T-helper 2 cell treated with Interferon-gamma antibody and Interleukin-4, amounts not matched to agents 5 μg/mL and 100 μg/mL, for 36 hours (primary cell): ENCODE results near the gene ANKRD22.

ENCODE experiments used
- DNase-seq: peaks from one replicate; pipeline ENCODE4 v3.0.0; 2021; ENCODE audit warnings: low spot score
- H3K27ac Mint-ChIP-seq: one replicate; pipeline ENCODE4 v1.8.0; 2021; ENCODE audit warnings: mild to moderate bottlenecking, mixed read lengths
- H3K27me3 Mint-ChIP-seq: one replicate; pipeline ENCODE4 v1.8.0; 2021; ENCODE audit warnings: low read depth, mixed read lengths
- H3K36me3 Mint-ChIP-seq: one replicate; pipeline ENCODE4 v1.8.0; 2021; ENCODE audit warnings: low read depth, mixed read lengths
- H3K4me1 Mint-ChIP-seq: one replicate; pipeline ENCODE4 v1.8.0; 2021; ENCODE audit warnings: low read depth, mixed read lengths
- H3K4me3 Mint-ChIP-seq: one replicate; pipeline ENCODE4 v1.8.0; 2022; ENCODE audit warnings: mild to moderate bottlenecking, moderate library complexity, mixed read lengths
- H3K9me3 Mint-ChIP-seq: one replicate; pipeline ENCODE4 v1.8.0; 2021; ENCODE audit warnings: mixed read lengths

ANKRD22 gene

DNA sequence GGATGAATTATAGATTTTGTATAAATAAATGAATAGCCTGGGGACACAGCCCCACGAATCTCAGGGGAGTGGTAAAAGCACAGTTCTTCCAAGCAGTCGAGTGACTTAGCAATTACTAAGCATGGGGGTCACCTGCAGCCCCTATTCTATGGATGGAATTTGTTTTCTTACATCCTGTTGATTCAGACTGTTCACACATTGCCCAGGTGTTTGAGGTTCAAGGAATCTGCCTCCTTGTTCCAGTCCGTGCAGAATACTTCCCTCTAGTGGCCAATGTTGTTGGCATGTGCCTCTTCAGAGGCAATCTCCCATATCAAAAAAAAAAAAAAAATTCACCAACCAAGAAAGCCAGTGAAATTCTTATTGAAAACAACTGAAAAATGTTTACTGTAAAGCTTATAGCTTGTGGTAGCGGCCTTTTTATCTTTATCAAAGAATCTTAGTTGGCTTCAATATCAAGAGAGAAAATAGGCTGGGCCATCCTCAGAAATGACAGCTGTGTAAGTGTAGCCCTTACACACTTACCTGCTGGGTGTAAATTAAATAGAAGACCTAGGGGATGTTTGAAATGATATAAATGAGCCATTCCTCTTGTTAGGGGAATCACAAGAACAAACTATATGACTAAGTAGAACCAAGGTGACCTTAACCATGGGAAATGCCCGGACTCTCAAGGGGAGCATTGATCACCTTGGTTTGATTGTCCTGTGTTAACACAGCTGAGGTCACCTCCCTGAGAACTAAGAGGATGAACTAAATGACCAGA is 41.3 kb downstream of the ANKRD22 start:
- H3K36me3 Mint-ChIP-seq: no peaks in the 10 kb centered on the region
- peaks cover 25% of the 10 kb centered on the region for H3K4me1 Mint-ChIP-seq
- DNase-seq: no peak
- peaks cover 22% of the 10 kb centered on the region for H3K27me3 Mint-ChIP-seq
- no peak overlapping the region for H3K4me3 Mint-ChIP-seq
- H3K27ac Mint-ChIP-seq: no peak overlapping the region
- no peaks in the 10 kb centered on the region for H3K9me3 Mint-ChIP-seq

GRCh38 chr10:88809621-88810020 is 42.0 kb downstream of the ANKRD22 start:
- Mint-ChIP-seq H3K27me3 (peaks cover 21% of the 10 kb centered on the region), H3K9me3 (no peaks in the 10 kb centered on the region), H3K36me3 (no peaks in the 10 kb centered on the region), H3K4me3 (no peak overlapping the region), H3K4me1 (peaks cover 20% of the 10 kb centered on the region), H3K27ac (no peak overlapping the region)
- DNase-seq: no peak

- Mint-ChIP-seq H3K4me3 (no peak overlapping the region), H3K9me3 (no peaks in the 10 kb centered on the region), H3K27me3 (peaks cover 33% of the 10 kb centered on the region), H3K4me1 (peaks cover 21% of the 10 kb centered on the region), H3K36me3 (no peaks in the 10 kb centered on the region), H3K27ac (no peak overlapping the region)
- DNase-seq: no peak
Measured at GRCh38 chr10:88805924-88806323, 45.7 kb downstream of the ANKRD22 start.

GRCh38 chr10:88805361-88805760 is 46.3 kb downstream of the ANKRD22 start:
- no peaks in the 10 kb centered on the region for H3K36me3 Mint-ChIP-seq
- DNase-seq: no peak

GRCh38 chr10:88804083-88804812 is 47.4 kb downstream of the ANKRD22 start:
- DNase-seq: no peak

More at GRCh38 chr10:88805361-88805760, 46.3 kb downstream of the ANKRD22 start:
- H3K27me3 Mint-ChIP-seq: peaks cover 35% of the 10 kb centered on the region
- H3K27ac Mint-ChIP-seq: no peak overlapping the region
- no peaks in the 10 kb centered on the region for H3K9me3 Mint-ChIP-seq
- H3K4me3 Mint-ChIP-seq: no peak overlapping the region
- peaks cover 21% of the 10 kb centered on the region for H3K4me1 Mint-ChIP-seq

DNA sequence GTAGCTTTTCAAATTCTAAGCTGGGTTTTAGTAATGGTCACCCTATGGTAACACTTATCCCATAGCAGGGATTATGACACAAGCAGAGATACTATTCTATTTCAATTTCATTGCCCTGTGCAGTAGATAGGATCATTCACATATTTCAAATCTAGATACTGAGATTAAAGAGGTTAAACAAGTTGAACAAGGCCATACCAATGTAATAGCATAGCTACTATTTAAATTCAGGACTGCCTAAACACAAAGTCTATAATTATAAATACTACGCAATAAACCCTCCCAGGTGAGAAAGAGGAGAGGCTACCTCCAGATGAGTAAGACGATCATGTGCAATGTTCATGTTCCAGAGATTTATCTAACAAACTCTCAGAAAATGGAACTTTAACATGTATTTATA is 48.0 kb downstream of the ANKRD22 start:
- Mint-ChIP-seq H3K27me3 (peaks cover 44% of the 10 kb centered on the region), H3K4me3 (no peak overlapping the region)

More at GRCh38 chr10:88804083-88804812, 47.4 kb downstream of the ANKRD22 start:
- H3K27me3 Mint-ChIP-seq: peaks cover 42% of the 10 kb centered on the region
- no peaks in the 10 kb centered on the region for H3K9me3 Mint-ChIP-seq
- peaks cover 18% of the 10 kb centered on the region for H3K4me1 Mint-ChIP-seq
- H3K4me3 Mint-ChIP-seq: no peak overlapping the region
- no peak overlapping the region for H3K27ac Mint-ChIP-seq
- H3K36me3 Mint-ChIP-seq: no peaks in the 10 kb centered on the region

GRCh38 chr10:88802523-88803285 is 48.9 kb downstream of the ANKRD22 start, which contains the start of gene LIPM:
Gene LIPM, plus strand, starts transcription at chr10:88802730. Its CDS starts 167 bp downstream, at chr10:88802897.
- Mint-ChIP-seq H3K36me3 (no peaks in the 10 kb centered on the region), H3K4me1 (peaks cover 18% of the 10 kb centered on the region), H3K27ac (no peak within 1 kb of the TSS), H3K27me3 (peaks cover 50% of the 10 kb centered on the region), H3K4me3 (no peak within 1 kb of the TSS), H3K9me3 (no peaks in the 10 kb centered on the region)
- no peak for DNase-seq

More for the DNA sequence above, 48.0 kb downstream of the ANKRD22 start:
- H3K9me3 Mint-ChIP-seq: no peaks in the 10 kb centered on the region
- H3K36me3 Mint-ChIP-seq: no peaks in the 10 kb centered on the region
- no peak overlapping the region for H3K27ac Mint-ChIP-seq
- DNase-seq: no peak
- H3K4me1 Mint-ChIP-seq: peaks cover 18% of the 10 kb centered on the region

DNA sequence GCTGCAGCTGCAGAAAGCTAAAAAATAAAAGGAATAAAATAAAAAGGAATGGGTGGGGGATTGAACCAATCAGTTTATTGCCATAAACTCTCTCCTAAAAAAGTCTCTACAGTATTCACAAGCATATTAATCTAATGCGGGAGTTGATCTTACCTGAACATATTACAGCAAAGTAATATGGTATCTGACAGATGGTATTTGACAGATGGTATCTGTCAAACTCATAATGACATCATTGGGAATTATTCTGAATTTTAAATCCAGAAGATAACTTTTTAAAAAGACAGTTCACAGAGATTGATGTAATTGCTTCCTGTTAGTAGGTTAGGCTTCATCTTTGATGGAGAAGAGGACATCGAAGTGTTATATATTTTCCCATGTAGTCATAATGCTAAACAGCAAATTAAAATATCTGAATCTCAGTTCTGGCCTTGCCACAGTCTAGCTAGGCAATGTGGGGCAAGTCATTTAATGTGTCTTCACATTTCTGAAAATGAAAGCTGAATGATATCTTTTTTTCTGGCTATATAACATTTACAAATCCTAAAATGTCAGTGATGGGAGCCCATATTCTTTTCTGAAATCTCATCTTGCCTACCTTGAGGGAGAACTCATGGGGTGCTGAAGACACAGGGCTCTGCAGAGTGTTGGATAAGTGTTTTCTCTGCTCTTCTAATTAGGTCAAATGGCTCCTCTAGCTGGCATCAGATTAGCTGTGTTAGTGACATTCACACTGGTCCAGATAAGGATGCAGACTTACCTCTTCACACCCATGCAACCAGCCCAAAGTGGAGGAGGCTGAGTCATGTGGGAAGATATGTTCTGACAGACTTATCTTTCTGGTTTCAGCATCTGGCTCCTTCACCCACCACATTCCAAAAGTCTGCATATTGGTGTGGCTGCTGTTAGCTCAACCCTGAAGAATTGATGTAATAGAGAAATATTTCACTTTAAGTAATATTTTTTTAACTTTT is 51.2 kb downstream of the ANKRD22 start:
- Mint-ChIP-seq H3K9me3 (no peaks in the 10 kb centered on the region), H3K36me3 (no peaks in the 10 kb centered on the region), H3K27ac (no peak overlapping the region), H3K4me1 (peaks cover 12% of the 10 kb centered on the region), H3K27me3 (peaks cover 61% of the 10 kb centered on the region), H3K4me3 (no peak overlapping the region)
- DNase-seq: peak; percentile 77

GRCh38 chr10:88794731-88795130 is 56.9 kb downstream of the ANKRD22 start:
- H3K4me1 Mint-ChIP-seq: peaks cover 17% of the 10 kb centered on the region
- H3K4me3 Mint-ChIP-seq: no peak overlapping the region
- DNase-seq: no peak
- no peaks in the 10 kb centered on the region for H3K9me3 Mint-ChIP-seq
- H3K27me3 Mint-ChIP-seq: peaks cover 35% of the 10 kb centered on the region
- no peaks in the 10 kb centered on the region for H3K36me3 Mint-ChIP-seq
- H3K27ac Mint-ChIP-seq: no peak overlapping the region

GRCh38 chr10:88793712-88794299 is 57.8 kb downstream of the ANKRD22 start:
- Mint-ChIP-seq H3K4me1 (peaks cover 17% of the 10 kb centered on the region), H3K9me3 (no peaks in the 10 kb centered on the region), H3K27me3 (peaks cover 33% of the 10 kb centered on the region), H3K4me3 (peak overlapping the region; percentile 8), H3K36me3 (no peaks in the 10 kb centered on the region), H3K27ac (no peak overlapping the region)
- DNase-seq: no peak

- Mint-ChIP-seq H3K27me3 (peaks cover 31% of the 10 kb centered on the region), H3K36me3 (no peaks in the 10 kb centered on the region), H3K9me3 (no peaks in the 10 kb centered on the region), H3K4me3 (no peak overlapping the region), H3K4me1 (peaks cover 17% of the 10 kb centered on the region), H3K27ac (no peak overlapping the region)
- no peak for DNase-seq
Measured at GRCh38 chr10:88792661-88793060, 59.0 kb downstream of the ANKRD22 start.

DNA sequence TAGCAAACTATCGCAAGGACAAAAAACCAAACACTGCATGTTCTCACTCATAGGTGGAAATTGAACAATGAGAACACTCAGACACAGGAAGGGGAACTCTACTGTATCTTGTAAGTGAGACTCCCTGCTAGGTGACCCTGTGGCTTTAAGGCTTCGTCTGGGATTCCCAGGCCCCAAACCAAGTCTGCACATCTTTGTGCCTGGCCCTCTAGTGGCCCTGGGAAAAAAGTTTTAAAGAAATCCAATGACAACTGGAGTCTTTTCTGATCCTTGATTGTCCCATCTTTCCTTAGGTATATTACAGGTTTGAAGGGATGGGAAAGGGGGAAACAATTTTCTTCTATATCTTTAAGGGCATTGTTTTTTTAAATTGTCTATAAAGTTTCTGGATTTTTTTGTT is 59.7 kb downstream of the ANKRD22 start:
- Mint-ChIP-seq H3K27ac (no peak overlapping the region), H3K27me3 (peaks cover 24% of the 10 kb centered on the region), H3K9me3 (no peaks in the 10 kb centered on the region), H3K4me1 (peaks cover 17% of the 10 kb centered on the region), H3K36me3 (no peaks in the 10 kb centered on the region), H3K4me3 (no peak overlapping the region)
- DNase-seq: no peak

GRCh38 chr10:88788924-88789323 is 62.7 kb downstream of the ANKRD22 start:
- H3K27me3 Mint-ChIP-seq: peaks cover 17% of the 10 kb centered on the region
- H3K36me3 Mint-ChIP-seq: no peaks in the 10 kb centered on the region
- no peak for DNase-seq
- no peak overlapping the region for H3K27ac Mint-ChIP-seq
- no peak overlapping the region for H3K4me3 Mint-ChIP-seq
- no peaks in the 10 kb centered on the region for H3K9me3 Mint-ChIP-seq
- peaks cover 11% of the 10 kb centered on the region for H3K4me1 Mint-ChIP-seq
